Osteoblast (primary cell): ENCODE results near the gene RPRD1B. TPM values are rescaled to one million over a fixed set of nuclear protein-coding genes. Genes with fewer than 3 reads are reported as not detected.
A peak's percentile ranks its signal among the peaks of the same experiment; 100 is the strongest.

Experiments
- DNase-seq: peaks from one replicate; pipeline ENCODE4 v3.0.0; 2011; ENCODE audit warnings: low spot score, mixed read lengths; ENCODE audit not compliant: insufficient read length; ENCODE audit errors: missing footprints
- H2AFZ ChIP-seq: 2 replicates; pipeline ENCODE4 v1.6.0; 2011; ENCODE audit warnings: mild to moderate bottlenecking, low read length
- H3K27ac ChIP-seq: 2 replicates; pipeline ENCODE4 v1.5.1; 2011; ENCODE audit warnings: mild to moderate bottlenecking, low read depth, low read length, moderate library complexity
- H3K27me3 ChIP-seq: 2 replicates; pipeline ENCODE4 v1.6.0; 2012; ENCODE audit warnings: mild to moderate bottlenecking, control low read depth, inconsistent platforms, low read length, moderate library complexity; ENCODE audit not compliant: insufficient read depth
- H3K36me3 ChIP-seq: 2 replicates; pipeline ENCODE4 v1.5.1; 2011; ENCODE audit warnings: mild to moderate bottlenecking, low read length, control low read depth, moderate library complexity; ENCODE audit not compliant: insufficient read depth
- H3K4me1 ChIP-seq: 2 replicates; pipeline ENCODE4 v1.5.1; 2011; ENCODE audit warnings: mild to moderate bottlenecking, low read length, control low read depth, moderate library complexity; ENCODE audit not compliant: insufficient read depth
- H3K4me2 ChIP-seq: 2 replicates; pipeline ENCODE4 v1.6.0; 2011; ENCODE audit warnings: mild to moderate bottlenecking, low read length; ENCODE audit not compliant: insufficient read depth
- H3K4me3 ChIP-seq: fragments of 200-600 bp; sonication (generic); 3 replicates; pipeline ENCODE4 v1.5.1; 2012; ENCODE audit warnings: mild to moderate bottlenecking, low read length, inconsistent platforms; ENCODE audit not compliant: insufficient read depth
- H3K79me2 ChIP-seq: 2 replicates; pipeline ENCODE4 v1.6.0; 2012; ENCODE audit warnings: mild to moderate bottlenecking, low read length, control low read depth, inconsistent platforms; ENCODE audit not compliant: insufficient read depth
- H3K9me3 ChIP-seq: 2 replicates; pipeline ENCODE4 v1.5.1; 2011; ENCODE audit warnings: low read depth, low read length, control low read depth
- H4K20me1 ChIP-seq: 2 replicates; pipeline ENCODE4 v1.6.0; 2012; ENCODE audit warnings: mild to moderate bottlenecking, low read length, control low read depth; ENCODE audit not compliant: insufficient read depth
- total RNA-seq: library from RNA; depleted of rRNA; stranded (reverse); fragments of >200 nt; gene quantifications from 2 replicates; pipeline ENCODE4 v1.2.3, GENCODE V29; 2012
- TF ChIP-seq, protein P1 (sequence below): IDR thresholded peaks from 2 replicates; pipeline ENCODE4 v1.5.1; 2011; ENCODE audit warnings: mild to moderate bottlenecking, low read depth, low read length, moderate library complexity; ENCODE audit errors: extremely low read depth

The RPRD1B gene
- total RNA-seq, 1 donor = 29.3 TPM

DNA sequence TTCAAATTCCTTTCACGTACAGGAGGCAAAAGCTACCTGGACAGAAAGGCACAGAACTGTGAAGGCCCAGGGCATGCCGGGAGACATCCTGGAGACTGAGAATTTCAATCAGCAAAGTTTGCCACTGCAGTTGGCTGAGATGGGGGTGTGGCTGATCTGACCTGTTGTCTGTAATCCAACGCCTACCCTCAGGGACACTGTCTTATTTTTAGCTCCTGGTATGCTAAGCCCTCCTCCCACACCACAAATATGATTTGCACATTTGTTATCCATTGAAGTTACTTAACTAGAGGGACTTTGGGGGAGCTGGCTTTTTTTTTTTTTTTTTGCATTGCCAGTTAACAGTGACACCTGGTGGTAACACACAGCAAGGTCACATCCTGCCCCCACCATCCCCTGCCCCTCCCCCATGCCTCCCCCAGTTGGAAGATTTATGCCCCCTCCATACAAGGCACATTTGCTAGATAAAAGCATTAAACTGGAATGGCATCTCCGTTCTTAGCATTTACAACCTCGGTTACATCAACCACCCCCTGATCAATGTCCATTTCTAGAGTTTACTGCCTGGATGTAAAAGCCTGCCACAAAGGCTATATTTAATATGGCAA is 40.6 kb upstream of the RPRD1B start:
- Histone ChIP-seq H3K27me3 (no peaks in the 10 kb centered on the region), H3K27ac (no peak overlapping the region), H3K79me2 (no peaks in the 10 kb centered on the region), H3K4me2 (no peak overlapping the region), H4K20me1 (peaks cover 7% of the 10 kb centered on the region), H3K4me1 (peaks cover 25% of the 10 kb centered on the region), H3K36me3 (peaks cover 33% of the 10 kb centered on the region), H2AFZ (no peak overlapping the region), H3K9me3 (no peaks in the 10 kb centered on the region), H3K4me3 (no peak overlapping the region)
- TF ChIP-seq, protein P1, sequence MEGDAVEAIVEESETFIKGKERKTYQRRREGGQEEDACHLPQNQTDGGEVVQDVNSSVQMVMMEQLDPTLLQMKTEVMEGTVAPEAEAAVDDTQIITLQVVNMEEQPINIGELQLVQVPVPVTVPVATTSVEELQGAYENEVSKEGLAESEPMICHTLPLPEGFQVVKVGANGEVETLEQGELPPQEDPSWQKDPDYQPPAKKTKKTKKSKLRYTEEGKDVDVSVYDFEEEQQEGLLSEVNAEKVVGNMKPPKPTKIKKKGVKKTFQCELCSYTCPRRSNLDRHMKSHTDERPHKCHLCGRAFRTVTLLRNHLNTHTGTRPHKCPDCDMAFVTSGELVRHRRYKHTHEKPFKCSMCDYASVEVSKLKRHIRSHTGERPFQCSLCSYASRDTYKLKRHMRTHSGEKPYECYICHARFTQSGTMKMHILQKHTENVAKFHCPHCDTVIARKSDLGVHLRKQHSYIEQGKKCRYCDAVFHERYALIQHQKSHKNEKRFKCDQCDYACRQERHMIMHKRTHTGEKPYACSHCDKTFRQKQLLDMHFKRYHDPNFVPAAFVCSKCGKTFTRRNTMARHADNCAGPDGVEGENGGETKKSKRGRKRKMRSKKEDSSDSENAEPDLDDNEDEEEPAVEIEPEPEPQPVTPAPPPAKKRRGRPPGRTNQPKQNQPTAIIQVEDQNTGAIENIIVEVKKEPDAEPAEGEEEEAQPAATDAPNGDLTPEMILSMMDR = peak; percentile 48
- DNase-seq = peak; percentile 93

DNA sequence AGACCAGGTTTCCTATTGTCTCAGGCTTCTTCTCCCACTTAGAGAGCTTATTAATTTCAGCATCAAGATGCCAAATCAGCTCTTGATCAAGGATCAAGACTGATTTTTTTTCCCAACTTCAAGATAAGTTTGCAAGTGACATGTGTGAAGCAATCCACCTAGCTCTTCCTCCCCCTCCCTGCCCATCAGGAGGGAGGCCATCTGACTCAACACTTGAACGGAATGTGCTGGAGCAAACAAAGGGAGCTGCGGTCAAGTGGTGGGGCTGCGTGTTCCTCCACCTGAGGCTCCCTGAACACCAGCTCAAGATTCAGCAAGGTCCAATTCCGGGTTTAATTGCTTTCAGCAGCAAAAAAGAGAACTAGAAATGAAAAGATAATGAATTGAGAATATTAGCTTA is 39.0 kb upstream of the RPRD1B start:
- Histone ChIP-seq H3K27me3 (no peaks in the 10 kb centered on the region), H4K20me1 (peaks cover 7% of the 10 kb centered on the region), H3K4me2 (no peak overlapping the region), H3K4me3 (no peak overlapping the region), H3K4me1 (peaks cover 25% of the 10 kb centered on the region), H3K36me3 (peaks cover 48% of the 10 kb centered on the region), H3K79me2 (no peaks in the 10 kb centered on the region), H3K9me3 (no peaks in the 10 kb centered on the region), H2AFZ (no peak overlapping the region), H3K27ac (no peak overlapping the region)
- peak; percentile 93 for DNase-seq
- TF ChIP-seq, protein P1 = no peak

DNA sequence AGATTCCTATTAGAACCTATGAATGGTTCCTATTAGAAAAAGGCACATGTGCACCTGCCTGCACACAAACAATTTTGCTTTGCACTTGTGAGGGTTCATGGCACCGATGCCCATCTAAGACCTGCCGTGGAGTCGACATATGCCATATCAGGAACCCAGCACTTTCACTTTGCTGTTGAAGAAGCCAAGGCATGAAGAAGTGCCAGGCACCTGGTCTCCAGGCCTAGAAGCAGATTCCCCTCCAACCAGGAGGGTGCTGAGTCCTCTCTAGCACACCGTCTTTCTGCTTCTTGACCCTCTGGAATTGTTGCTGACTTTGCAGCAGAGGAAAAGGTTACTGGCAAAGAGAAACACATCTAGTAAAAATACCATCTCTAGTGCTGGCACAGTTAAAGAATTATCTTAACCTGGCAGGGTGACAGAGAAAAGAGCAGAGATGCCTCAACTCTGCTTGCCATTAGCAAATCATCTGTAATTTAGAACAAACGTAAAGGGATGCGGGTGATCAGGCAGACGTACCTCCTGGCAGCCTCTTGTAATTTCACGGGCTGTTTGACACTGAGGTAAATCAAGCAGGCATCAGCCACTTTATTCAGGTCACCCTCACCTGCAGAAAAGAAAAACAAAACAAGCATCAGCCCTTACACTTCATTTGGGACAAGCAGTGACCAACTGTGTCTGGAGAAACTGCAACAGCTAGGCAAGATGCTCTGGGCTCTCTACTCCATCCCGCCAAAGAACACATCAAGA is 37.5 kb upstream of the RPRD1B start:
- Histone ChIP-seq H4K20me1 (peaks cover 7% of the 10 kb centered on the region), H3K36me3 (peaks cover 48% of the 10 kb centered on the region), H3K4me1 (peaks cover 16% of the 10 kb centered on the region), H3K27me3 (no peaks in the 10 kb centered on the region), H3K9me3 (no peaks in the 10 kb centered on the region), H3K4me2 (no peak overlapping the region), H3K27ac (no peak overlapping the region), H2AFZ (no peak overlapping the region), H3K79me2 (no peaks in the 10 kb centered on the region), H3K4me3 (no peak overlapping the region)
- TF ChIP-seq, protein P1 = no peak
- DNase-seq = no peak

DNA sequence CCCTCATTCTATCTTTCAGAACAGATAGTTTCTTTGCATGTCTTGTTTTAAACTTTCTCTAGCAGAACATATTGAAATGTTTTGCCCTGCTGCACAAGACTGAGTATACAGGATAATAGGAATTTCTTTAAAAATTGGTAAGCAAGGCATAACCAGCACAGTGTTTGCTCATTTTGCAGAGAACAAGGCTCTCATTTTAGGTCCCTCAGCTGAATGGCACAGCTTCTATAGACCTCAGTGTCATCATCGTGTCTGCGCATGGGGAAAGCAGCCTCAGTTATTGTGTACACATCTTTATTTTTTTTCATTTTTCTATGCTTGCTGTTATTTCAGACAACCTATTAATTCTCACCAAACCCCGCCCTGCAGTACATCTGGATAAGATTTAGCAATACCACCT is 36.0 kb upstream of the RPRD1B start:
- Histone ChIP-seq H3K27ac (no peak overlapping the region), H3K4me2 (no peak overlapping the region), H3K4me3 (no peak overlapping the region), H3K36me3 (peaks cover 42% of the 10 kb centered on the region), H3K27me3 (no peaks in the 10 kb centered on the region), H2AFZ (no peak overlapping the region), H3K4me1 (peaks cover 27% of the 10 kb centered on the region), H3K79me2 (no peaks in the 10 kb centered on the region), H3K9me3 (no peaks in the 10 kb centered on the region), H4K20me1 (peaks cover 10% of the 10 kb centered on the region)
- DNase-seq = no peak
- TF ChIP-seq, protein P1 = no peak
